ENCODE measurements around the gene PHETA2.
"Not testable (repeated sequence)": the region's sequence is repeated elsewhere in the genome, so short reads cannot be mapped to it uniquely, and the experiment has no call there.

Gene PHETA2

GRCh38 chr22:42104332-42104860 is 30.3 kb downstream of the PHETA2 start:
- DNase-seq (ENCODE audit: low spot score) = not testable (repeated sequence)

DNA sequence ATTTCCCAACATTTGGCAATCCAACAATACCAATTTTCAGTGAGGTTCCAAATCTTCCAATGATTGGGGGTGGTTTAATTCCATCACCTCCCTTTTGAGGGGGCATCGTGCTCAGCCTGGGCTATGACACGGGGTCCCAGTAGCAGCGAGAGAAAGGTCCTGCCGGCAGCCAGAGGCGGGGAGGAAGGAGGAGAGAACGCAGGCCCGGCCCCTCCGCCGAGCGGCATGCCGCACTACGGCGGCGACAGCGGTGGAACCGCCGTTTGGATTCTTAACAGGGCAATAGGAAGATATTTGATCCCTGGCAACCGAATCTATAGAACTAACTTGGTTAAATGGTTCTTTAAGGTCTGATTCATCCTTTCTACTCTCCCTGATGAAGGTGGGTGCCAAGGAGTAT is 34.8 kb downstream of the PHETA2 start:
- DNase-seq (ENCODE audit: low spot score) = no peak

GRCh38 chr22:42111798-42112197 is 37.8 kb downstream of the PHETA2 start:
- no peak for DNase-seq (ENCODE audit: low spot score)

DNA sequence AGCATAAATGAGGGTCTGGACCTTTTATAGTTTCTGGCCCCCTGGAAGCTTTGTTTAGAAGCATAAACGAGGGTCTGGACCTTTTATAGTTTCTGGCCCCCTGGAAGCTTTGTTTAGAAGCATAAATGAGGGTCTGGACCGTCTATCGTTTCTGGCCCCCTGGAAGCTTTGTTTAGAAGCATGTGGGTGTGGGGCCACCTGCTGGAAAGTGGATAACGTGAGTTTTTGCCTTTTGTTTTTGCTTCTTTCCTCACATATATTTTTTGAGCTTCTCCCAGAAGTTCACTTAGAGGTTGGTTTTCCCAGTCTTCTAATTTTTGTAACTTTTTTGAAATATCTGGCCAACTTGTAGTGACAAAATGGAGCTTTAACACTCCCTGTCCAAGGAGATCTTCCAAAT is 38.7 kb downstream of the PHETA2 start:
- DNase-seq (ENCODE audit: low spot score) = not testable (repeated sequence)

DNA sequence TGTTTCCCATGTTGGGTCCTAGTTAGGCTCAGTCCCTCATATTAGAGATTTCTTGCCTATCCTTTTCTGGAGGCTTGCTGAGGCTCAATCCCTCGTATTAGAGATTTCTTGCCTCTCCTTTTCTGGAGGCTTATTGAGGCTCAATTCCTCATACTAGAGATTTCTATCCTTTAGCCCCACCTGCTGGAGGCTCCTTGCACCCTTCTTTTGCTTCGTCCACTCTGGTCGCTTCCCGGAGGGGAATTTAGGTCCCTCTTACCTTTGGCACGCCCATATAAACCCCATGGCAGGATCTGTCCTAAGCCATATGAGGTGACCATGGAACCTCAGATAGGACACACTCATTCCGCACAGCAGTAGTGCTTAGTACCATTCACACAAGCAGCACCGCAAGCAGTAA is 40.7 kb downstream of the PHETA2 start:
- no peak for DNase-seq (ENCODE audit: low spot score)

GRCh38 chr22:42115420-42115830 is 41.4 kb downstream of the PHETA2 start:
- not testable (repeated sequence) for DNase-seq (ENCODE audit: low spot score)

DNA sequence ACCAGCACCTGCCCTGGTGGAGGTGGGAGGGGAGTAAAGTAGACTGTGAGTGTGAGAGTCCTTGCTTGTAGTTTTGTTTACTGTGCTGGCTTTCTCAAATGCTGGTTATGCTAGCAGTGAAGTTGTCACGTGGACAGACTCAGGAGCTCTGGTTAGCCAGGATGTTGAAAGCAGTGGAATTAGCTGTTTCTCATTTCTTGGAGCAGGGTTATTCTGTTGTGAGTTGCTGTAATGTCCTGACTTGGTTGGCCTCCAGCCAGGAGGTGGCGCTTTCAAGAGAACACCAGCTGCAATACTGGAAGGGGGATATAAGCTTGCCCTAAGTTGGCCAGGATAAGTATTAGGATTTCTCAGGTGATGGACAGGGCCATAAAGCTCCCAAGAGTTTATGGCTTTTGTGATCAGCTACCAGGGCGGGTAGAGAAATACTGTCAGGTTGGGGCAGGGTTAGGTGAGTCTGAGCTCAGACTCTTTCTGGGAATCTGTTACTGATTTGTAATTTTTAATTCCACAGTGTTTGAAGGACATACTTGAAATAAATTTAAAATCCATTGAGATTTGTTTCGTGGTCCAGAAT is 42.9 kb downstream of the PHETA2 start:
- DNase-seq (ENCODE audit: low spot score) = no peak

DNA sequence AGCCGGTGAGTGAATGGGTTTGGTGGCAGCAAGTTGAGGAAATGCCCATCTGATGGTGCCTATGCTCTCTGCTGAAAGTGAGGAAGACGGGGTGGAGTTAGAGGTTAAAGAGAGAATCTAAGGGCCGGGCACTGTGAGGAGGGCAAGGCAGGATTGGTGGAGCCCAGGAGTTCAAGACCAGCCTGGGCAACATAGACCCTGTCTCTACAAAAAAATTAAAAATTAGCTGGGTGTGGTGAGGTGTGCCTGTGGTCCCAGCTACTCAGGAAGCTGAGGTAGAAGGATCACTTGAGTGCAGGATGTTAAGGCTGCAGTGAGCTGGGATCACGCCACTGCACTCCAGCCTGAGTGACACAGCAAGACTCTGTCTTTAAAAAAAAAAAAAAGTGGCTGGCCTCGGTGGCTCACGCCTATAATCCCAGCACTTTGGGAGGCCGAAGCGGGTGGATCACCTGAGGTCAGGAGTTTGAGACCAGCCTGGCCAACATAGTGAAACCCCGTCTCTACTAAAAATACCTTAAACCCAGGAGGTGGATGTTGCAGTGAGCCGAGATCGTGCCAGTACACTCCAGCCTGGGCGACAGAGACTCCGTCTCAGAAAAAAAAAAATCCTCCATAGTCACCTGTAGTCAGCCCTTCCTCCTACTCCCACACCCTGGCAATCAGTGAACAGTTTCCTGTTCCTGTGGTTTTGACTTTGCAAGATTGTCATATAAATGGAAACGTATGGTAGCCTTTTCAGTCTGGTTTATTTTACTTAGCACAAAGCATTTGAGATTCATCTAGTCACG is 46.4 kb downstream of the PHETA2 start:
- not testable (repeated sequence) for DNase-seq (ENCODE audit: low spot score)

GRCh38 chr22:42123529-42123928 is 49.5 kb downstream of the PHETA2 start:
- DNase-seq (ENCODE audit: low spot score) = not testable (repeated sequence)

- DNase-seq (ENCODE audit: low spot score) = no peak
Measured at GRCh38 chr22:42127606-42128005, 53.6 kb downstream of the PHETA2 start.

DNA sequence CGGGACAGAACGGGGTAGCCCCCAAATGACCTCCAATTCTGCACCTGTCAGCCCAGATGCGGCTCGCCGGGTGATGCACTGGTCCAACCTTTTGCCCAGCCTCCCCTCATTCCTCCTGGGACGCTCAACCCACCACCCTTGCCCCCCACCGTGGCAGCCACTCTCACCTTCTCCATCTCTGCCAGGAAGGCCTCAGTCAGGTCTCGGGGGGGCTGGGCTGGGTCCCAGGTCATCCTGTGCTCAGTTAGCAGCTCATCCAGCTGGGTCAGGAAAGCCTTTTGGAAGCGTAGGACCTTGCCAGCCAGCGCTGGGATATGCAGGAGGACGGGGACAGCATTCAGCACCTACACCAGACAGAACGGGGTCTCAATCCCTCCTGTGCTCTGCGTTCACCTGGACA is 54.0 kb downstream of the PHETA2 start:
- DNase-seq (ENCODE audit: low spot score) = not testable (repeated sequence)

Measured in HuH-7.5 (cell line).